ENCODE data around the gene TMEM53.

- TF ChIP-seq CTCF (IDR thresholded peaks at IDR 0.05), result no peak
- TF ChIP-seq SMAD3 (CRISPR knock-in tag; IDR thresholded peaks at IDR 0.05; ENCODE audit: borderline replicate concordance), result no peak
- no peak for TF ChIP-seq TCF7 (CRISPR knock-in tag; IDR thresholded peaks at IDR 0.05; ENCODE audit: low read depth)
- no peak for TF ChIP-seq GRHL2 (CRISPR knock-in tag; IDR thresholded peaks at IDR 0.05; ENCODE audit: insufficient replicate concordance, severe bottlenecking)
- no peak for TF ChIP-seq ZNF232 (CRISPR knock-in tag; IDR thresholded peaks at IDR 0.05)
- TF ChIP-seq FOXJ3 (CRISPR knock-in tag; IDR thresholded peaks at IDR 0.05; ENCODE audit: borderline replicate concordance), result no peak
- TF ChIP-seq MLX (CRISPR knock-in tag; IDR thresholded peaks at IDR 0.05), result no peak
- TF ChIP-seq ETV6 (CRISPR knock-in tag; IDR thresholded peaks at IDR 0.05), result no peak
- no peak for TF ChIP-seq USF2 (CRISPR knock-in tag; IDR thresholded peaks at IDR 0.05)
Observed at GRCh38 chr1:44616284-44616990, 57.8 kb downstream of the TMEM53 start.
